H1 (cell line): ENCODE results near the gene RNF41. TPM values are rescaled to one million over a fixed set of nuclear protein-coding genes. Genes with fewer than 3 reads are reported as not detected.
A peak's percentile ranks its signal among the peaks of the same experiment; 100 is the strongest.

Experiments
- CTCF ChIA-PET: fragments of 300-600 bp; sonication (Branson Sonifier 250); formaldehyde crosslinking; loops from one replicate; lab custom pipeline; 2021; ENCODE audit not compliant: partially characterized antibody; lab: Charles Lee
- POLR2A ChIA-PET: fragments of 300-600 bp; sonication (Branson Sonifier 250); formaldehyde crosslinking; loops from one replicate; lab custom pipeline; 2021; ENCODE audit warnings: inconsistent platforms; ENCODE audit not compliant: partially characterized antibody; lab: Charles Lee
- DNase-seq, 2 experiments: peaks; one replicate each; pipeline versions ENCODE4 v3.0.0 to v3.0.0-alpha.2; 2010 to 2022; ENCODE audit warnings: low spot score in 2 of 2, low read depth in 1 of 2, mixed read lengths in 1 of 2
- FAIRE-seq: peaks from 2 replicates; lab custom pipeline; 2011; peaks lifted over from hg19 to GRCh38; lab: Jason Lieb, UNC
- H2AFZ ChIP-seq: 2 replicates; pipeline ENCODE4 v1.8.1; 2012; ENCODE audit warnings: low read length, inconsistent platforms
- H2AK5ac ChIP-seq: 2 replicates; pipeline ENCODE4 v1.6.1; 2013; ENCODE audit warnings: low read depth, low read length
- H2BK120ac ChIP-seq: replicated peaks from 2 replicates; pipeline ENCODE3; 2013; ENCODE audit warnings: low read depth, low read length, inconsistent platforms
- H2BK12ac ChIP-seq: 2 replicates; pipeline ENCODE4 v1.6.1; 2013; ENCODE audit warnings: low read depth, low read length
- H2BK15ac ChIP-seq: 2 replicates; pipeline ENCODE4 v1.6.1; 2013; ENCODE audit warnings: low read length
- H2BK20ac ChIP-seq: 2 replicates; pipeline ENCODE4 v1.6.1; 2013; ENCODE audit warnings: low read length
- H2BK5ac ChIP-seq: 2 replicates; pipeline ENCODE4 v1.6.1; 2013; ENCODE audit warnings: low read depth, low read length
- H3K14ac ChIP-seq: 2 replicates; pipeline ENCODE4 v1.6.1; 2013; ENCODE audit warnings: inconsistent platforms; ENCODE audit not compliant: insufficient read length
- H3K18ac ChIP-seq: 2 replicates; pipeline ENCODE4 v1.6.1; 2013; ENCODE audit warnings: low read length; ENCODE audit errors: extremely low read depth
- H3K23ac ChIP-seq: 2 replicates; pipeline ENCODE4 v1.6.1; 2013; ENCODE audit warnings: inconsistent platforms; ENCODE audit not compliant: insufficient read length
- H3K23me2 ChIP-seq: 2 replicates; pipeline ENCODE4 v1.6.1; 2013; ENCODE audit warnings: low read depth, low read length
- H3K27ac ChIP-seq: 2 replicates; pipeline ENCODE4 v1.6.1; 2011; ENCODE audit warnings: low read depth, low read length, inconsistent platforms
- H3K27me3 ChIP-seq, 4 experiments: replicated peaks in 1 of 4; 1 replicate in 1 of 4; 2 replicates in 3 of 4; pipeline versions ENCODE4 v1.6.1 to v1.8.1; 2011 to 2013; ENCODE audit warnings: low read length in 3 of 4, mild to moderate bottlenecking in 3 of 4, inconsistent platforms in 2 of 4, mixed read lengths in 2 of 4, moderate library complexity in 1 of 4; ENCODE audit not compliant: control insufficient read depth in 3 of 4, insufficient read depth in 3 of 4; ENCODE audit errors: extremely low read depth in 1 of 4
- H3K36me3 ChIP-seq, 4 experiments: 2 replicates each; pipeline versions ENCODE4 v1.6.1 to v1.8.1; 2011 to 2013; ENCODE audit warnings: mild to moderate bottlenecking in 4 of 4, low read length in 3 of 4, moderate library complexity in 2 of 4, control low read depth in 1 of 4, inconsistent platforms in 1 of 4; ENCODE audit not compliant: insufficient read depth in 4 of 4, control insufficient read depth in 2 of 4
- H3K4ac ChIP-seq: replicated peaks from 2 replicates; pipeline ENCODE3; 2013; ENCODE audit warnings: low read length, low read depth, mixed read lengths, inconsistent platforms; ENCODE audit not compliant: insufficient read length
- H3K4me1 ChIP-seq, 4 experiments: replicated peaks in 1 of 4; 1 replicate in 1 of 4; 2 replicates in 3 of 4; pipeline versions ENCODE4 v1.6.1 to v1.8.1; 2011 to 2013; ENCODE audit warnings: low read length in 3 of 4, inconsistent platforms in 2 of 4, mixed read lengths in 1 of 4; ENCODE audit not compliant: insufficient read depth in 4 of 4, control insufficient read depth in 3 of 4
- H3K4me2 ChIP-seq, 2 experiments: 2 replicates each; pipeline versions ENCODE4 v1.6.1 to v1.8.1; 2011 to 2013; ENCODE audit warnings: low read depth in 2 of 2, low read length in 2 of 2, control low read depth in 1 of 2, inconsistent platforms in 1 of 2, mild to moderate bottlenecking in 1 of 2; ENCODE audit not compliant: insufficient read depth in 1 of 2
- H3K4me3 ChIP-seq, 4 experiments: fragments of 200-600, 300-600 bp in 1 of 4; sonication (generic), shearing (Covaris generic), sonication (Bioruptor Twin) in 1 of 4; 2 replicates each; pipeline versions ENCODE4 v1.5.1 to v1.8.1; 2011 to 2016; ENCODE audit warnings: low read length in 4 of 4, low read depth in 3 of 4, control low read depth in 2 of 4, inconsistent platforms in 2 of 4, mild to moderate bottlenecking in 2 of 4, mixed read lengths in 1 of 4, moderate library complexity in 1 of 4; ENCODE audit not compliant: insufficient read depth in 2 of 4; ENCODE audit errors: extremely low read depth in 1 of 4
- H3K56ac ChIP-seq: replicated peaks from 2 replicates; pipeline ENCODE3; 2013; ENCODE audit warnings: low read depth, mild to moderate bottlenecking, mixed read lengths, low read length, inconsistent platforms; ENCODE audit not compliant: insufficient read length
- H3K79me1 ChIP-seq: 2 replicates; pipeline ENCODE4 v1.6.1; 2013; ENCODE audit warnings: low read depth, low read length, control low read depth
- H3K79me2 ChIP-seq, 2 experiments: 2 replicates each; pipeline versions ENCODE4 v1.6.1 to v1.8.1; 2012 to 2013; ENCODE audit warnings: low read length in 2 of 2, mild to moderate bottlenecking in 2 of 2, inconsistent platforms in 1 of 2; ENCODE audit not compliant: insufficient read depth in 2 of 2, control insufficient read depth in 1 of 2
- H3K9ac ChIP-seq, 4 experiments: replicated peaks in 1 of 4; 1 replicate in 1 of 4; 2 replicates in 3 of 4; pipeline versions ENCODE4 v1.6.1 to v1.8.1; 2011 to 2013; ENCODE audit warnings: low read depth in 3 of 4, low read length in 3 of 4, control low read depth in 2 of 4, mild to moderate bottlenecking in 2 of 4, moderate library complexity in 2 of 4, inconsistent platforms in 1 of 4; ENCODE audit errors: extremely low read depth in 1 of 4
- H3K9me3 ChIP-seq, 2 experiments: 2 replicates each; pipeline versions ENCODE4 v1.6.1 to v1.8.1; 2012 to 2013; ENCODE audit warnings: mild to moderate bottlenecking in 2 of 2, moderate library complexity in 2 of 2, control low read depth in 1 of 2, inconsistent platforms in 1 of 2, low read depth in 1 of 2, low read length in 1 of 2, mixed read lengths in 1 of 2; ENCODE audit not compliant: insufficient read depth in 2 of 2
- H4K20me1 ChIP-seq, 2 experiments: replicated peaks in 1 of 2; 2 replicates each; pipeline versions ENCODE3 to v1.8.1; 2011 to 2013; ENCODE audit warnings: inconsistent platforms in 2 of 2, low read length in 2 of 2, mild to moderate bottlenecking in 1 of 2; ENCODE audit not compliant: insufficient read depth in 2 of 2, control insufficient read depth in 1 of 2
- H4K5ac ChIP-seq: 2 replicates; pipeline ENCODE4 v1.6.1; 2013; ENCODE audit warnings: low read length, low read depth, mixed read lengths, inconsistent platforms; ENCODE audit not compliant: insufficient read length
- H4K8ac ChIP-seq: 2 replicates; pipeline ENCODE4 v1.8.0; 2013; ENCODE audit warnings: mild to moderate bottlenecking, moderate library complexity, low read length, inconsistent platforms; ENCODE audit not compliant: insufficient read depth; ENCODE audit errors: extremely low read depth
- H4K91ac ChIP-seq: replicated peaks from 2 replicates; pipeline ENCODE3; 2013; ENCODE audit warnings: low read length, mixed read lengths, inconsistent platforms; ENCODE audit not compliant: insufficient read length
- EP300 ChIP-seq, 2 experiments: IDR thresholded peaks; 1 replicate in 1 of 2; 2 replicates in 1 of 2; pipeline ENCODE4 v1.6.1; 2011 to 2012; ENCODE audit warnings: low read depth in 2 of 2, low read length in 2 of 2, mild to moderate bottlenecking in 2 of 2, borderline replicate concordance in 1 of 2, inconsistent platforms in 1 of 2, moderate library complexity in 1 of 2
- MAFK ChIP-seq: IDR thresholded peaks from 2 replicates; pipeline ENCODE4 v1.6.1; 2012; ENCODE audit warnings: low read depth, mild to moderate bottlenecking, improper control_type of control experiment, low read length
- POLR2A ChIP-seq, 2 experiments: IDR thresholded peaks; 1 replicate in 1 of 2; 2 replicates in 1 of 2; pipeline ENCODE4 v1.6.1; 2011; ENCODE audit warnings: low read depth in 2 of 2, low read length in 2 of 2, mild to moderate bottlenecking in 2 of 2; ENCODE audit errors: control extremely low read depth in 1 of 2
- POLR2AphosphoS5 ChIP-seq: IDR thresholded peaks from 2 replicates; pipeline ENCODE4 v1.6.1; 2011; ENCODE audit warnings: low read depth, low read length
- RNF2 ChIP-seq: fragments of 200-900, 300-1000 bp; sonication (generic); IDR thresholded peaks from 2 replicates; pipeline ENCODE4 v1.7.1; 2016; ENCODE audit warnings: borderline replicate concordance, low read depth, mild to moderate bottlenecking, antibody characterized with exemption, low read length; ENCODE audit not compliant: poor library complexity, severe bottlenecking; ENCODE audit errors: missing control alignments
- SP4 ChIP-seq: IDR thresholded peaks from 2 replicates; pipeline ENCODE4 v1.6.1; 2012; ENCODE audit warnings: low read length, inconsistent platforms
- TAF1 ChIP-seq: IDR thresholded peaks from 2 replicates; pipeline ENCODE4 v1.6.1; 2011; ENCODE audit warnings: mild to moderate bottlenecking, low read depth, low read length
- TBP ChIP-seq: IDR thresholded peaks from 2 replicates; pipeline ENCODE4 v1.6.1; 2011; ENCODE audit warnings: low read depth, low read length, improper control_type of control experiment
- TCF12 ChIP-seq: IDR thresholded peaks from 2 replicates; pipeline ENCODE4 v1.6.1; 2011; ENCODE audit warnings: low read depth, mild to moderate bottlenecking, low read length
- WGBS, 2 experiments: shearing (Covaris generic) in 1 of 2; methylation state at CpG; one replicate each; pipeline versions ENCODE4 v1.1.6 to v1.1.7; 2013 to 2015; ENCODE audit warnings: low lambda C conversion rate in 2 of 2, mixed read lengths in 2 of 2, inconsistent platforms in 1 of 2, low coverage in 1 of 2, missing lambda C conversion rate in 1 of 2; ENCODE audit not compliant: insufficient replicate concordance in 2 of 2, insufficient coverage in 1 of 2, insufficient read length in 1 of 2; ENCODE audit errors: extremely low coverage in 1 of 2, missing lambda C conversion rate in 1 of 2; 5-methylcytosine and 5-hydroxymethylcytosine counted together
- polyA plus RNA-seq, 7 experiments: library from polyadenylated mRNA; depleted of rRNA in 3 of 7; stranded (reverse) in 5 of 7; unstranded in 2 of 7; fragments of >200 nt in 5 of 7; fragments of 200-250 nt in 2 of 7; gene quantifications; 1 replicate in 5 of 7; 2 replicates in 1 of 7; 4 replicates in 1 of 7; pipeline versions ENCODE4 v1.2.1 to v1.2.3, GENCODE V29; 2011 to 2013; ENCODE audit warnings: missing spikeins in 2 of 7, mixed read lengths in 2 of 7
- total RNA-seq: library from RNA; stranded (reverse); fragmentation: NEBNext Ultra II Directional; extraction: Animal tissue kit (Norgen Biotek cat#: 25700); gene quantifications from 2 replicates; pipeline ENCODE4 v1.2.1, GENCODE V29; 2021
- TF ChIP-seq, protein P1 (sequence below): IDR thresholded peaks from 2 replicates; pipeline ENCODE4 v1.6.1; 2012; ENCODE audit warnings: inconsistent platforms

Gene RNF41
- total and polyA plus RNA-seq, 2 of the 8 experiments (the other 6 are each of a cell fraction or from before 2014, with no cell fraction given): 55.5 to 98.6 TPM

DNA sequence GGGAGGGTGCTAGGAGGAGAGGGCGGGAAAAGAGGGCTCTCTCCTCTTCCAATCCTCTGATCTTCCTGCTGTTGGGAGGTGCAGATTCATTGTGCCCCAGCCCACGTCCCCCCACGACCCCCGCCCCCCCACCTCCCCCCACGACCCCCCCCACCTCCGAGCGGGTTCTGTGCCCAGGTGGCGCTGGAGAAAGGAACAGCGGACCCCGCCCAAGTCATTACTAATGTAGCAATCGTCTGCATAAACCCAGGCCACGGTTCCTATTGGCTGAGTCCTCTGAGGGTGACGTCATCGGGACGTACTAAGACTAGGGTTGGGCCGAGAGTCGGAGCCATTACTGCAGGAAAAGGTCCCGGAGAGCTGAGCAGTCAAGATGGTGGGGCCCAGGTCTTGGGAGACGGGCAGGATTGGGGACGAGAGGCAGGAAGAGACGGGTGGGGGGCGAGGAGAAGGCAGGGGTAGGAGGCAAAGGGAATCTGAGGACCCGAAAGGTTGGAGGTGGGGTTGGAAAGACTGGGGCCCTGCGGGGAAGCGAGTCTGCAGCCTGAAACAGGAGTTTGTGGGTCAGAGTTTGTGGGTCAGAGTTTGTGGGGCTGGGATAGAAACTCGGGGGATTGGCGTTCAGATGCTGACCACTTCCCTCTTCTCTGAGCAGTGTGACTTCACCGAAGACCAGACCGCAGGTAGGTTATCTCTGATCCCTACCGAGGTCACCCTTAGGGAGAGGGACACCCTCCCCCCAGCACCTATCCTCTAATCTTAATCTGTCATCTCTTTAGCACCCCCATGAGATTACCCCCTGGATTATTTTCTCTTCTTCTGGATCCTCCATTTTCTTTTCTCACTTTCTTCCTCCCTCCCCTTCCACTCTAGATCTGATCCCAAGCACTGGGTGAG, 63.4 kb downstream of the RNF41 start, which contains the start of gene MYL6:
Gene MYL6 (plus strand): TSS at position 331 of the 897 bp plus-strand sequence. CDS start 43 bp downstream, at position 374.
- peak; percentile 45 for FAIRE-seq
- H2BK5ac ChIP-seq: peak within 1 kb of the TSS; percentile 93
- ChIA-PET CTCF (interaction anchor here (0.8 to 2.2 kb wide), 9 partner anchors 10 to 63 kb away, joined by 3 to 9 read pairs (median 5); partner anchors contain the start of genes RNF41 and SMARCC2), POLR2A (interaction anchor here (0.7 to 15.6 kb wide), 32 partner anchors 21 to 531 kb away, joined by 3 to 656 read pairs (median 4); partner anchors contain the start of genes ANKRD52, COQ10A, IL23A and PA2G4)
- peaks cover 27 to 54% (median 36%) of the 10 kb centered on the region in 4 experiments for H3K36me3 ChIP-seq
- H3K14ac ChIP-seq: peak within 1 kb of the TSS; percentile 19
- H3K79me1 ChIP-seq: peaks cover 5% of the 10 kb centered on the region; the same call in 1 of the 2 replicates
- peak within 1 kb of the TSS; percentile 79 for H3K18ac ChIP-seq
- H3K79me2 ChIP-seq: peaks cover 3 to 25% of the 10 kb centered on the region in 2 experiments
- no peak within 1 kb of the TSS for H3K23ac ChIP-seq
- peak within 1 kb of the TSS; percentile 99 for H3K27ac ChIP-seq
- H3K56ac ChIP-seq: peak within 1 kb of the TSS; percentile 5
- DNase-seq: peak; percentile 88 to 91
- peak within 1 kb of the TSS; percentile 92 to 99 (median 96) for H3K9ac ChIP-seq
- no peak within 1 kb of the TSS for H2AFZ ChIP-seq
- peak within 1 kb of the TSS; percentile 55 for H2BK15ac ChIP-seq
- no peak within 1 kb of the TSS for H2BK120ac ChIP-seq
- peak within 1 kb of the TSS; percentile 89 for H2BK12ac ChIP-seq
- WGBS, 2 experiments: 2% methylated on average over 27 of the region's 30 CpGs; no CpG with 5 or more reads in 1 of the 2 experiments
- H3K4me1 ChIP-seq: peaks cover 8 to 37% (median 22%) of the 10 kb centered on the region in 4 experiments
- H3K27me3 ChIP-seq: no peaks in the 10 kb centered on the region
- H3K4me3 ChIP-seq: peak within 1 kb of the TSS; percentile 63 to 97 (median 93)
- H2AK5ac ChIP-seq: peak within 1 kb of the TSS; percentile 79
- peak within 1 kb of the TSS; percentile 77 to 92 for H3K4me2 ChIP-seq
- peak within 1 kb of the TSS; percentile 5 for H3K4ac ChIP-seq
- no peak within 1 kb of the TSS for H2BK20ac ChIP-seq
- peaks cover 11 to 19% of the 10 kb centered on the region in 2 experiments for H4K20me1 ChIP-seq
- peak within 1 kb of the TSS; percentile 87; the same call in 1 of the 2 replicates for H4K8ac ChIP-seq
- H4K5ac ChIP-seq: peak within 1 kb of the TSS; percentile 95
- H3K9me3 ChIP-seq: no peaks in the 10 kb centered on the region
- peak within 1 kb of the TSS; percentile 97 for H4K91ac ChIP-seq
- peaks cover 19% of the 10 kb centered on the region for H3K23me2 ChIP-seq
- TF ChIP-seq TCF12 (no peak), RNF2 (no peak), TBP (peak; percentile 98), POLR2AphosphoS5 (peak; percentile 100), POLR2A (IDR thresholded peaks at IDR 0.05; ENCODE audit: control extremely low read depth in 1 of 2, low read depth in 2 of 2, low read length in 2 of 2) (peak; percentile 98), SP4 (no peak), MAFK (no peak), TAF1 (peak; percentile 99), EP300 (IDR thresholded peaks at IDR 0.05; ENCODE audit: borderline replicate concordance in 1 of 2, low read depth in 2 of 2, low read length in 2 of 2) (peak in 1 of 2 experiments; percentile 75; a peak in 2 of 3 replicates)
- TF ChIP-seq, protein P1, sequence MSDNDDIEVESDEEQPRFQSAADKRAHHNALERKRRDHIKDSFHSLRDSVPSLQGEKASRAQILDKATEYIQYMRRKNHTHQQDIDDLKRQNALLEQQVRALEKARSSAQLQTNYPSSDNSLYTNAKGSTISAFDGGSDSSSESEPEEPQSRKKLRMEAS: no peak
